Measurements from ENCODE around the gene CXADR. TPM values are rescaled to one million over a fixed set of nuclear protein-coding genes. Genes with fewer than 3 reads are reported as not detected.

The CXADR gene
- total RNA-seq, 1 donor from 2014 or later: 3.0 TPM

GRCh38 chr21:17536381-17536780 lies 23.5 kb downstream of the CXADR start:
- ATAC-seq (no peak), DNase-seq (ENCODE audit: low spot score) (no peak)
- intact Hi-C loops (cut with DNase I): no loop called here

GRCh38 chr21:17537299-17537698 lies 24.5 kb downstream of the CXADR start:
- ATAC-seq: no peak
- DNase-seq (ENCODE audit: low spot score): no peak
- intact Hi-C loops (cut with DNase I): no loop called here

GRCh38 chr21:17538576-17538975 lies 25.7 kb downstream of the CXADR start:
- ATAC-seq: no peak
- no peak for DNase-seq (ENCODE audit: low spot score)
- intact Hi-C loops (cut with DNase I): no loop called here

GRCh38 chr21:17539323-17539722 lies 26.5 kb downstream of the CXADR start:
- intact Hi-C loops (cut with DNase I): no loop called here
- DNase-seq (ENCODE audit: low spot score): no peak
- ATAC-seq: peak; percentile 42

GRCh38 chr21:17539743-17540341 lies 27.0 kb downstream of the CXADR start:
- DNase-seq (ENCODE audit: low spot score) (no peak), ATAC-seq (no peak)
- intact Hi-C loops (cut with DNase I): no loop called here

- intact Hi-C loops (cut with DNase I): no loop called here
- ATAC-seq (no peak), DNase-seq (ENCODE audit: low spot score) (no peak)
These were observed 27.7 kb downstream of the CXADR start for GRCh38 chr21:17540530-17540929.

- no peak for DNase-seq (ENCODE audit: low spot score)
- intact Hi-C loops (cut with DNase I): no loop called here
- peak; percentile 76 for ATAC-seq
These were observed 29.6 kb downstream of the CXADR start for GRCh38 chr21:17542371-17543011.

- intact Hi-C loops (cut with DNase I): no loop called here
- DNase-seq (ENCODE audit: low spot score) (no peak), ATAC-seq (no peak)
These were observed 32.2 kb downstream of the CXADR start for GRCh38 chr21:17545007-17545406.

GRCh38 chr21:17548262-17548661 lies 35.4 kb downstream of the CXADR start:
- intact Hi-C loops (cut with DNase I): no loop called here
- ATAC-seq (no peak), DNase-seq (ENCODE audit: low spot score) (no peak)

GRCh38 chr21:17550671-17551308 lies 37.9 kb downstream of the CXADR start:
- intact Hi-C loops (cut with DNase I): no loop called here
- ATAC-seq (no peak), DNase-seq (ENCODE audit: low spot score) (no peak)

GRCh38 chr21:17552410-17552809 lies 39.6 kb downstream of the CXADR start:
- DNase-seq (ENCODE audit: low spot score) (no peak), ATAC-seq (no peak)
- intact Hi-C loops (cut with DNase I): no loop called here

- intact Hi-C loops (cut with DNase I): no loop called here
- no peak for DNase-seq (ENCODE audit: low spot score)
- no peak for ATAC-seq
These were observed 41.3 kb downstream of the CXADR start for GRCh38 chr21:17554120-17554519.

- ATAC-seq: peak; percentile 56
- no peak for DNase-seq (ENCODE audit: low spot score)
- intact Hi-C loops (cut with DNase I): no loop called here
These were observed 42.0 kb downstream of the CXADR start for GRCh38 chr21:17554679-17555465.

- intact Hi-C loops (cut with DNase I): no loop called here
- ATAC-seq: no peak
- no peak for DNase-seq (ENCODE audit: low spot score)
These were observed 47.7 kb downstream of the CXADR start for GRCh38 chr21:17560377-17561025.

GRCh38 chr21:17570786-17571185 lies 57.9 kb downstream of the CXADR start:
- no peak for DNase-seq (ENCODE audit: low spot score)
- intact Hi-C loops (cut with DNase I): no loop called here
- ATAC-seq: no peak

GRCh38 chr21:17572431-17572830 lies 59.6 kb downstream of the CXADR start:
- no peak for ATAC-seq
- intact Hi-C loops (cut with DNase I): no loop called here
- DNase-seq (ENCODE audit: low spot score): no peak

- intact Hi-C loops (cut with DNase I): no loop called here
- ATAC-seq: no peak
- no peak for DNase-seq (ENCODE audit: low spot score)
These were observed 62.2 kb downstream of the CXADR start for GRCh38 chr21:17575076-17575475.

GRCh38 chr21:17576080-17576835 lies 63.4 kb downstream of the CXADR start:
- intact Hi-C loops (cut with DNase I): no loop called here
- DNase-seq (ENCODE audit: low spot score) (no peak), ATAC-seq (no peak)

- intact Hi-C loops (cut with DNase I): no loop called here
- DNase-seq (ENCODE audit: low spot score) (no peak), ATAC-seq (no peak)
These were observed 64.9 kb downstream of the CXADR start for GRCh38 chr21:17577701-17578100.
